ENCODE measurements around the gene ZNF117. TPM values are rescaled to one million over a fixed set of nuclear protein-coding genes. Genes with fewer than 3 reads are reported as not detected.
"Not testable (repeated sequence)": the region's sequence is repeated elsewhere in the genome, so short reads cannot be mapped to it uniquely, and the experiment has no call there.

Gene ZNF117
- 8.4 and 9.9 TPM in 2 replicates for total RNA-seq (2014; rRNA removed)
- polyA plus RNA-seq (2012) = 1.6 TPM

DNA sequence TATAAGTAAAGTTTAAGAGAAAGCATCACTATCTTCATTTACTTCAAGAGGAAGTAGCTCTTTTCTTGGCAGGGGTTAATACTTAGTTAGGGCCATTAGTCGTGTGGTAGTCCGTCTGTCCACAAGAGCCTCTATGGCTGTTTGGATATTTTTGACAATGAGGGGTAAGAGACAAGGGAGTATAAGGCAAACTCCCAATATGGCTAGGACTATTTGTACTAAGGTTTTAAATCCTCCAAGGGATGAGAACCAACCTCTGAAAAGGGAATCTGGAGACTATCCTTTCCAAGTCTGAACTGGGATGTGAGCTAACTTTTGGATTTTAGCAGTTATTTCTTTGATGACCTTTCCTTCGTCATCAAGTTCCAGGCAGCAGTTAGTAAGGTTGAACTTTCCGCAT lies at the start of gene ZNF117:
Gene ZNF117 (minus strand): TSS at position 101 of the 400 bp plus-strand sequence.
- DNase-seq (ENCODE audit: low read depth) = no peak

DNA sequence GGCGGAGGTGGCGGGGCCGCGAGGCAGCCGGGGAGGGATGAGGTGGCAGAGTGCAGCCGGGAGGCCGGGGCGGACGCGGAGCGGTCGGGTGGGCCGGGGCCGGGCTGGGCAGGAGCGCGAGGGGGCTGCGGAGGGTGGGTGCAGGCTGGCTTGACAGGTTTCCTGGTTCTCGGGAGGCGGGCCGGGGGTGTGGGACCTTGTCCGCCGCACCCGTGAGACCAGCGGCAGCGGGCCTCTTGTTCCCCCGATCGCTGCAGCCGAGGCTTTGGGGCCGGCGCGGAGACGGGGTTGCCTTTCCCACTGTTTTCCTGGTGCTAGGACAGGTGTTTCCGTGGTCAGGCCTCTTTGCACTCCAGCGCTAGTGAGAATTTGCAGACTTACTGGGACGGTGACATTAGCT lies 47.9 kb upstream of the ZNF117 start:
- peak; percentile 49 for DNase-seq (ENCODE audit: low read depth)

DNA sequence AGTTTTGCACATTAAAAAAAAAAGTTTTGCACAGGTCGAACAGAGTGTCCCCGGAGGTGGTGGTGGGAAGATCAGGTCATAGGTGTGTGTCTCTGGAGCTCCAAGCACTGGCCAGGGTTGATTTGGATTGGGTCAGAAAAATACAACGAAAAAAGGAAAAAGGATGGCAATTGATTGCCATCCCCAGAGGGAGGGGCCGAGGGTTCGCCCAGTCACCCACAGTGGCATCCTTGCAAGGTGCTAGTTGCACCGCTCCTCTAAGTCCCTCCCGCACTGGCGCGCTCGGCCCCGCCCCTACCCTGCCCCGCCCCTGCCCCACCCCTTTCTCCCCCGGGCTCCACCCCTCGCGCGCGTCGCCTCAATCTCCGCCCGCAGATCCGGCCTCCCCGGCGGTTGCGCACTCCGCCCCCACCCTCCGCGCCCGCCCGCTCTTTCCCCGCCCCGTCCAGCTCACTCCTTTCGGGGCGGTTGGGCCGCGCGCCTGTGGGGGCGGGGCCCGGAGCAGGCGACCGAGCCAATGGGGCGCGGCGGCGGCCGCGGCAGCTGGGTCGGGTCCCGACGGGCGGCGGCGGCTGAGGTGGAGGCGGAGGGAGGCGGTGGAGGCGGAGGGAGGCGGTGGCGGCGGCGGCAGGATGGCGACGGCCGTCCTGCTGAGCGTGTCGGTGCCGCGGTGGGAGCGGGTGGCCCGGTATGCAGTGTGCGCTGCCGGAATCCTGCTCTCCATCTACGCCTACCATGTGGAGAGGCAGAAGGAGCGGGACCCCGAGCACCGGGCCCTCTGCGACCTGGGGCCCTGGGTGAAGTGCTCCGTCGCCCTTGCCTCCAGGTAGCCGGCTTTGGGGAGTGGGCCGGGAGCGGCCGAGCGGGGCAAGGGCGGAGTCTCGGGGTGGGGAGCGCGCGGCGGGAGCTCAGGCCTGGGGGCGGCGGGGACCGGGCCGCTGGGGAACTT lies 47.2 kb upstream of the ZNF117 start:
- peak; percentile 93 for DNase-seq (ENCODE audit: low read depth)

DNA sequence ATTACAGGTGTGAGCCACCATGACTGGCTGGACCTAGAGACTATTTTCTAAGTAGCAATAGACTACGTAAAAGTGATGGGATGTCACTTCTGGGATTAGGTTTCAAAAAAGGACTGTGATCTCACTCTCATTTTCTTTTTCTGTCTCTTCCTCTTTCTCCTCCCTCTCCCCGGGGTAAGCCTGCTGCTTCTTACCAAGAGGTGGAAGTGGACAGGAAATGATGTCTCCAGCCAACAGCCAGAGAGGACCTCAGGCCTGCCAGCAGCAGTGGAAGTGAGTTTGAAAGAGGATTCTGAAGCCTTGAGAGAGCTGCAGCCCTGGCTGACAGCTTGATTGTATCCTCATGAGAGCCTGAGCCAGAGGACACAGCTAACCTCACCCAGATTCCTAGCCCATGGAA lies 45.7 kb upstream of the ZNF117 start:
- not testable (repeated sequence) for DNase-seq (ENCODE audit: low read depth)

DNA sequence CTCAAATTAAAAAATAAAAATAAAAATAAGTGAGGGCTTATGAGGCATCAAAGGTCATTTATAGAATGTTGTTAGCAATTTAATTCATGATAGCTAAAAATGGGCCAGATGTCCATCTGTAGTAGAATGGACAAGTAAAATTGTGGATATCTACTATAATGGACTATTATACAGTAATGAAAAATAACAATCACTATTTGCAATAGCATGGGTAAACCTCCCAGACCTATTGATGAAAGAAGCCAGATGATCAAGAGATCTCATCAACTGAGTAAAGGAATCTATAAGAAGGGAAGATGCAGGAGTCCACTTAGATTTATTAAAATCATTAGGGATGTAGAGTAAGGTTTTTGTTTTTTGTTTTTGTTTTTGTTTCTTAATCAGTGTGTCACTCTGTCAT lies 44.6 kb upstream of the ZNF117 start:
- DNase-seq (ENCODE audit: low read depth) = not testable (repeated sequence)

DNA sequence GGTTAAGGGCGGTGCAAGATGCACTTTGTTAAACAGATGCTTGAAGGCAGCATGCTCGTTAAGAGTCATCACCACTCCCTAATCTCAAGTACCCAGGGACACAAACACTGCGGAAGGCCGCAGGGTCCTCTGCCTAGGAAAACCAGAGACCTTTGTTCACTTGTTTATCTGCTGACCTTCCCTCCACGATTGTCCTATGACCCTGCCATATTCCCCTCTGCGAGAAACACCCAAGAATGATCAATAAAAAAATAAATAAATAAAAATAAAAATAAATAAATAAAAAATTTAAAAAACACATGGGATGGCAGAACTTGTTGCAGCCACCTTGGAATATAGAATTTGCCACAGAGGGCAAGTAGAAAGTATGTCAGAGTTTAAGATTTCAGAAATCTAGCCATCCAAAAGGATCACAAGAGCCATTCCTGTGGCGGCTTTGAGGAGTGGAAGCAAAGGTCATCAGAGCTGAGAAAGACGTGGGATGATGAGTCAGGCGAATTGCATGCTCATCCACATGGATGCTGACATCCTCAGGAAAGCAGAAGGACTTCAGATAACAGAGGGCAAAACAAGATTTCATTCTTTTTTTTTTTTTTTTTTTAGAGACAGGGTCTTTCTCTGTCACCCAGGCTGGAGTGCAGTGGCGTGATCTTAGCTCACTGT lies 43.4 kb upstream of the ZNF117 start:
- peak; percentile 37 for DNase-seq (ENCODE audit: low read depth)

DNA sequence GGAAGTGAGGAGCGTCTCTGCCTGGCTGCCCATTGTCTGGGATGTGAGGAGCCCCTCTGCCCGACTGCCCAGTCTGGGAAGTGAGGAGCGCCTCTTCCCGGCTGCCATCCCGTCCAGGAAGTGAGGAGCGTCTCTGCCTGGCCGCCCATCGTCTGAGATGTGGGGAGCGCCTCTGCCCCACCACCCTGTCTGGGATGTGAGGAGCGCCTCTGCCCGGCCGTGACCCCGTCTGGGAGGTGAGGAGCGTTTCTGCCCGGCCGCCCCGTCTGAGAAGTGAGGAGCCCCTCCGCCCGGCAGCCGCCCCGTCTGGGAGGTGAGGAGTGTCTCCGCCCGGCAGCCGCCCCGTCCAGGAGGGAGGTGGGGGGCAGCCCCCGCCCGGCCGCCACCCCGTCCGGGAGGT lies 42.6 kb upstream of the ZNF117 start:
- DNase-seq (ENCODE audit: low read depth) = not testable (repeated sequence)

DNA sequence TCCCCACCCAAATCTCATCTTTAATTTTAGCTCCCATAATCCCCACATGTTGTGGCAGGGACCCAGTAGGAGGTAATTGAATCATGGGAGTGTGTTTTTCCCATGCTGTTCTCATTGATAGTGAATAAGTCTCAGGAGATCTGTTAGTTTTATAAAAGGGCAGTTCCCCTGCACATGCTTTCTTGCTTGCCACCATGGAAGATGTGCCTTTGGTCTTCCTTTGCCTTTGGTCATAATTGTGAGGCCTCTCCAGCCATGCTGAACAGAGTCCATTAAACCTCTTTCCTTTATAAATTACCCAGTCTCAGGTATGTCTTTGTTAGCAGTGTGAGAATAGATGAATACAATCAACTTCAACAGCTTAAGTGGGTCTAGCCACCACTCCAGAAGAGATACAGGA lies 34.2 kb upstream of the ZNF117 start:
- DNase-seq (ENCODE audit: low read depth) = not testable (repeated sequence)

DNA sequence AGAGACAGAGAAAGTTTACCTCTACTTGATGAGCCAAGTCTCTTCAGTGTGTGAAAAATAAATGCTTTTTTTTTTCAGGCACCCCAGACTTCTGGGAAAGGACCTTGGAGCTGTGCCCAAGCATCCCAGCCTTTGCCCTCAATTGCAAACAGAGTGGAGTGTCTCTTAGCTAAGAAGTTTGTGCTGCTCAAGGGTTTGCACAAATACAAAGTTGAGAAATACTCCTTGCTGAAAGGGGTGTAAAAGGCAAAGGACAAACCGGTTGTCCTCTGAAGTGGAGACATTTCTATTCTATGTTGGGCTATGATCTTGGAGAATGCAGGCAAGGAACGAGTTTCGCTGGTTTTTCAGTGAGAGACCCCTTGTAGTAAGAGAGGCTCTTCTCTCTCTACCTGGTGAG lies 30.1 kb upstream of the ZNF117 start:
- DNase-seq (ENCODE audit: low read depth) = not testable (repeated sequence)

DNA sequence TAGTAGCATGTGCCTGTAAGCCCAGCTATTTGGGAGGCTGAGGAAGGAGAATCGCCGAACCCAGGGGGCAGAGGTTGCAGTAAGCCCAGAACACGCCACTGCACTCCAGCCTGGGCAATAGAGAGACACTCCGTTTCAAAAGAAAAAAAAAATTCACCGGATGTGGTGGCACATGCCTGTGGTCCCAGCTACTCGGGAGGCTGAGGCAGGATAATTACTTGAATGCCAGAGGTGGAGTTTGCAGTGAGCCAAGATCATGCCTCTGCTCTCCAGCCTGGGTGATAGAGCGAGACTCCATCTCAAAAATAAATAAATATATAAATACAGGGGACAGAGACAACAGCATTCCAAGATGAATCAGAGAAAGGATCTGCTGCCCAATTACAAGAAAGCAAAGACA lies 19.0 kb upstream of the ZNF117 start:
- peak; percentile 11 for DNase-seq (ENCODE audit: low read depth)

DNA sequence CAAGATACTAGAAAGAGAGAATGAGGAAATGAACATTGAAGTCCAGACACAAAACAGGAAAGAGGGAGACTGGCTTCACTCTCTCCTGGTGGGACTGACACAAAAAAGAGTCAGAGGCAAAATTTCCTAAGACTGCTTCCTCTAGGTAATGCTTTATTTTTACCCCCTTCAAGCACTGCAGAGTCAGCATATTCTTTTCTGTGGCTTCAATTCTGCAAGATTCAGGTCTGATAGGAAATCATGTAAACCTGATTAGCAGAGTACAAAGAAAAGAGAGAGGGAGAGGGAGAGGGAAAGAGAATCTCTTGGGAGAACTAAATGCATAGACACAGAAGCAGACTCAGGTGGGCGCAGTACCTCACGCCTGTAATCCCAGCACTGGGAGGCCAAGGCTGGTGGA lies 18.6 kb upstream of the ZNF117 start:
- DNase-seq (ENCODE audit: low read depth) = not testable (repeated sequence)

DNA sequence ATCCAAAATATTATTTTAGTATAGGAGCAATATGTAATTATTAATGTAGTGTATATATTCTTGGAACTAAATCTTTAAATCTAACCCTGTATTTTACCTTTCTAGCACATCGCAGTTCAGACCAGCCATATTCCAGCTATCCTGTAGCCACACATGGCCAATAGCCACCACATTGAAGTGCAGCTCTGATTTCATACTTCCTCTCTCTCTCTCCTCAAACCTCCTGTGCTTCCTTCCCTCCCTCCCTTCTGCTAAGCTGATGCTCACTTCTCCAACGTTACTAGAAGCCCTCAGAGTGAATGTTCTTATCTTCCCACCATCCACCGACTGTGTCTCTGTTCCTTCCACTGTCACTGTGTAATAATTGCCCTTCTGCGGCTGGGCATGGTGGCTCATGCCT lies 16.2 kb upstream of the ZNF117 start:
- not testable (repeated sequence) for DNase-seq (ENCODE audit: low read depth)

DNA sequence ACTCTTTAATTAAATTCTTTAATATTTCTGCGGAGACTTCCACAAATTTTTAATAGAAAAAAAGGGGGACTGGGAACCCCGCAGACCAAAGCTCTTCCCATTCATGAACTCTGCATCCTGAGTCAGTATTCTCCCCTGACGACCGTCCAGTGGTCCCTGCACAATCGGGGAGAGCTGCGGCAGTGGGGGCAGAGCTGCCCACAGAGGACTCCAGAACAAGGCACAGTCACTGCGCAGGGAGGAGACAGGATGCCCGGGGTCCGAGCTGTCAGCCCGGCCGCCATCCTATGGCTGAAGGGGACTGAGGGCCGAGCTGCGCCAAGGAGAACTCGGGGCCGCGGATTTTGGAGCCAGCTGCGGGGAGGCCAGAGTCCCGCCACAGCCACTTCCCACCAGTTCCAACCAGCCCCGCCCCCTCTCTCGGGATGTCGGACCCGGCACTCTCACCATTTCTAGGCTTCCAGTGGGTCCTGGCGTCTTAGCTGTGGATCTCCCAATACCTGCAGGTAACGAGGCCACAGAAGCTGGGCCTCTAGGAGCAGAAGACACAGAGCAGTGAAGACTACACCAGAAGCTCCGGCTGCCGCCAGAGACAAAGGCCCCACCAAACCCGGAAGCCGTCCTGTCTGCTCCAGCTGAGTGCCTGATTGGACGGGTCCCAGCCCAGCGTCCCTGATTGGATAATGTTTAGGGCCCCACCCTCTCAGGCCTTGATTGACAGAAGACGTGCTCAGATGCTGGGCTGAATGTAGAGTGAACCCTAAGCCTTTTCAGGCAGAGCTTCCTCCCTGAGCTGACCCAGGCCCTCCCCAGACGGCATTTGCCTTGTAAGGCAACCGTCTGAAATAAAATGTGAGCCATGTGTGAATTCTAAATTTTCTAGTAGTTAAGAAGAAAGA lies 15.5 kb upstream of the ZNF117 start, which contains the start of gene ERV3-1:
Gene ERV3-1 (minus strand): TSS at position 594 of the 899 bp plus-strand sequence. CDS start 13,661 bp downstream, outside the sequence.
- DNase-seq (ENCODE audit: low read depth) = peak; percentile 97

DNA sequence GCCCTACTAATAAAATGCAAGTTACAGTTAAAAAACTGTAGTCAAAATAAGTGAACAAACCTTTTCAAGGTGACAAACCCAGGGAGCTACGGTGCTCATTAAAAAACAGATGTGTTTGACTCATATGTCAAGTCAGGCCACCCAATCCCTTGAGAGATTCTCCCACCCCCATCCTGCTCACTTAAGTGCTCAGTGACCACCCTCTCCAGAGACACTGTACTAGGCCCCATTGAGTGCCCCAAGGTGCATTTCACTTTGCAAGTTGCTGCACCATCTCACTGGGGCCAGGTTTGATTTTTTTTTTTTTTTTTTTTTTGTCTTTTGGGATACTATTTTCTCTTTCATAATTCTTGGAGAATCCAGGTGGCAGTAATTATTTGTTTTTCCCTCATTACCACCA lies 13.7 kb upstream of the ZNF117 start:
- DNase-seq (ENCODE audit: low read depth) = no peak

DNA sequence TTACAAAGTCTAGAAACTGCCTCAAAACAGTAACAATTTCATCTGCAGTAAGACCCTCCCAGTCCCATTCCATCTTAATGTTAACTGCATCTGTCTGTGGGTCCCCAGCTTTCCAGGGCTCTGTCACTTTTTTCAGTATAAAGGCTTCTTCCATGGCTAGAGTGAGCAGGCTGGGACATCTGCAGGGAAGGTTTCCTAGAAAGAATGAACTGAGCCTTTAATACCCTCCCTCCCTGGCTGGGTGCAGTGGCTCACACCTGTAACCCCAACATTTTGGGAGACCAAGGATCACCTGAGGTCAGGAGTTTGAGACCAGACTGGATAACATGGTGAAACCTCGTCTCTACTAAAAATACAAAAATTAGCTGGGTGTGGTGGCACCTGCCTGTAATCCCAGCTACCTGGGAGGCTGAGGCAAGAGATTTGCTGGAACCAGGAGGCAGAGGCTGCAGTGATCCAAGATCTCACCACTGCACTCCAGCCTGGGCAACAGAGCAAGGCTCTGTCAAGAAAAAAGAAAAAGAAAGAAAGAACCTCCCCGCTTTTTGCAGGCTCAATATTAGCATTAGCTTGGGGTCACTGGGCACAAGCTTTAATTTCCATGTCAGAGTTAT lies 12.2 kb upstream of the ZNF117 start:
- no peak for DNase-seq (ENCODE audit: low read depth)

DNA sequence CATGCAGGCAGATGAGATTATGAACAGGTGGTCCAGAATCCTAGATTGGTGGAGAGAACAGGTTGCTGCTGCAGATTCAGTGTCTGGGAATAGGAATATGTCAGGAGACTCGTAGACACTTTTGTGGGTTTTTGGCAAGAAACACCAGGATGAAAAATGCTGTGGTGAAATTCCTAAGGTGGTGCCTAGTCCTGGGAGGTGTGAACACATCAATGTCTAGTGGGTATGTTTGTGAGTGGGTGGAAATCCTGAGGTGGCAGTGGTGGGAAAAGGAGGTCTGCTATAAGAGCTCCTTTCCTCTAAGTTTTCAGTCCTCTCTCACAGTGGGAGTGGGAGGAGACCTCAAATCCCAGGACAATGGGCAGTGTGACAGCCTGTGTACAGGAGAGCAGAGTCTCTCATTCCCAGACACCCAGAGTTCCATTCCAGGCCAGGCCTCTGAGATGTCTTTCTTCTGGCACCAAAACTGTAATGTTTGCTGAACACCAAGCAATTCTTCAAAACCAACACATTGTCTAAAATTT lies 10.5 kb upstream of the ZNF117 start:
- DNase-seq (ENCODE audit: low read depth) = no peak

DNA sequence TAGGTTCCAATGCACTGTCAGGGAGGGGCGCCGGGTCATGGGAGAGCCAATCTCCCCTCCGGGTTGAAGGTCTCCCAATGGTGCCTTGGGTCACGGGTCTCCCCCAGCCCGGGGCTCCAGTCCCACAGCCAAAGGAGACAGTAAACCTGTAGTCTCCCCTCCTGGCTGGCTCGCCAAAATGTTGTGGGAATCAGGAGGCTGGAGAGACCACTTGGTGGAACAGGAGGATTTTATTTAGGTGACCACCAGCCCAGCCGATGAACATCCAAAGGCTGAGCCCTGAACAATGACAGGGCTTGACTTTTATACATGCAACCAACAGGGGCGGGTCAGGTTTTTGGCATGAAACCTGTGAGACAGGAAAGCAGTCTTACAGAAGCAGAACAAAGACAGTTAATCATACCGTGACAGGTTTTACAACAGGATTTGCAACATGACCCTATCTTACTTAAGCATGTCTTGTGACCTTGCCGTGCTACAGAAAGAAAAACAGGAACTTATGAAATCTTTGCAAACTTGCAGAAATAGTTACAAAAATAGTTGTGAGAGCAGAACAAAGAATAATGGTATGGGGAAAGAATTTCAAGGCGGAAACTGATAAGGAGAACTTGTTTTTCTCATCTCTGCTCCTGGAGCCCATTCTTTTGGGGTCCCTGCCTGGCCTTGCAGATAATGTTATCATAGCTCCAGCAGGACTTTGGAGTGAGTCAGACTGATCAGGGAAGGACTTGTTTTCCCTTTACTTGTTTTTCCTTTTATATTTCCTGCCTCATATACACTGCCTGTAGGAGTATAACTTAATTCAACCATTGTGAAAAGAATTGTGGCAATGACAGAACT lies 8.5 kb upstream of the ZNF117 start:
- peak; percentile 53 for DNase-seq (ENCODE audit: low read depth)

DNA sequence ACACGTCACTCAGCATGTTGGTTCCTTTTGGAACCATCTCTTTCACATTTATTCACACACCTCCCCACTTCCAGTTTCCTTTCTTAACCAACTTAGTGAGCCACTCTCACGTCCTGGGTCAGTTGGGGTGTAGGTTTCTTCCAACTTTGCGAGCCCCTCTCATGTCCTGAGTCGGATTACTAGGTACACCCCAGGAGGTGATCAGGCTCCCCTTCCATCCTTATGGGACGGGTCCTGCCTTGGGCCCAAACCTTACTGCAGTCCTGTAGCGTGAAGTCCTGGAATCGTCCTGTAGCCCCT lies 8.0 kb upstream of the ZNF117 start:
- no peak for DNase-seq (ENCODE audit: low read depth)

DNA sequence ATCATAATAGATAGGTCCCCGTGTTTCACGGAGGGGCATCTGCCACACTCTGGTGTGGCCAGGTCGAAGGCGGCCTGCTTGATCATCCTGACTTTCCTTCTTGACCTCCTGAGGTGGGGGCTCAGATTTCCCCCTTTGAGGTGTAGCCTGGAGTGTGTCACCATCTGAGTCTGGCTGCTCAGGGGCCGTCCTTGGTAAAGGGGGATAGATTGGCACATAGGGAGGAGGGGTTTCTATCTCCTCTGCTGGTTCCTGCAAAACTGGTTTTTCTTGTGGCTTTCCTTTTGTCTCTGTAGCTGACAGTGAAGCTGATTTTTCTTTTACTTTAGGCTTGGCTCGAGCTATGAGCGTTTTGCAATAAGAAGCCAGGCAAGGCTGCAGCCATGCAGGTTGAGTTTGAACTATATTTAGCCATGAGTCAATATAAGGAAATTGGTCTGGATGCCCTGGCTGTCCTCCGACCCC lies 7.1 kb upstream of the ZNF117 start:
- DNase-seq (ENCODE audit: low read depth) = peak; percentile 33

All from LHCN-M2 (cell line).